Measurements from ENCODE around the gene FOSB.

GRCh38 chr19:45460807-45461347 lies 6.9 kb upstream of the FOSB start:
- TF ChIP-seq CTCF (IDR thresholded peaks at IDR 0.05) (no peak), POLR2A (IDR thresholded peaks at IDR 0.05) (no peak), EP300 (IDR thresholded peaks at IDR 0.05) (no peak)

Data from ovary (tissue), 3 donors.